ENCODE measurements around the gene RIF1. TPM values are rescaled to one million over a fixed set of nuclear protein-coding genes. Genes with fewer than 3 reads are reported as not detected.

RIF1 gene
- total and polyA plus RNA-seq, 9 of the 15 experiments (the other 6 are each of a cell fraction or from before 2014, with no cell fraction given): 11.0 to 109 (median 44.2) TPM

DNA sequence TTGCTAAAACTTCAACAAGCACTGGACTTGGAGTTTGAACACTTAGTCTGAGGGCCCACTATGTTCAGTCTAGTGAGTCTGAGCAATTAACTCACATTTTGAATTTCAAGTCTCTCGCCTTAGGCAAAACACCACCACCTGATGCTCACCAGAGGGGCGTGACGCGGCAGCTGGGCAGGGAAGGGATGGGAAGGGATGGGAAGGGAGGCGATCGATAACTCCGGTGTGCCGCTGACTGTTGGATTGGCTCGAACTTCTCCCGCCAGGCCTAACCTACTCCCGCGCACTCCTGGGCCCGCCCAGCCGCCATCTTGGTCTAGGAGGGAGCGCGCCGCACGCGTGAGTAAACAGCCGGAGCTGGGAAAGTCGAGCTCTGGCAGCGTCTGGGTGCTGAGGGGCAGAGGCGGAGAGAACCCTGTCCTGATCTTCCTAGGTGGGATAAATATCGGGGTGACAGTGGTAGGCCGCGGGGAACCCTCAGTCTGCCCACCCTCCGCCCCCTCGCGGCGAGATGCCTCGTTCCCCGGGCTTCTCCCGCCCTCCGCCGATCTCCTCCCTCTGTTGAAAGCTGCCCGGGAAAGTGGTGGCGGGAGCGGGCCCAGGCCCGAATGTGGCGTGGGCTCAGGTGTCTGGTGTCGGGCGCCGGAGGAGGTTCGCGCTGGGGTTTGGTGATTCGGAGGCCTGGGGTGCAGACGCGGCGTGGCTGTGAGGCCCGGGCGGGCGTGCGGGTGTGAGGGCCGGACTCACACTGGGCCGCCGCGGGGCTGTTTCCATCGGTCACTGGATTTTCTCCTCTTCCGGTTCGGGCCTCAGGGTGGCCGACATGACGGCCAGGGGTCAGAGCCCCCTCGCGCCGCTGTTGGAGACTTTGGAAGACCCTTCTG is at the start of gene RIF1 (continued):
- TF ChIP-seq, protein P1, sequence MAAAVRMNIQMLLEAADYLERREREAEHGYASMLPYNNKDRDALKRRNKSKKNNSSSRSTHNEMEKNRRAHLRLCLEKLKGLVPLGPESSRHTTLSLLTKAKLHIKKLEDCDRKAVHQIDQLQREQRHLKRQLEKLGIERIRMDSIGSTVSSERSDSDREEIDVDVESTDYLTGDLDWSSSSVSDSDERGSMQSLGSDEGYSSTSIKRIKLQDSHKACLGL (CRISPR knock-in tag; IDR thresholded peaks at IDR 0.05; ENCODE audit: borderline replicate concordance, poor library complexity, severe bottlenecking): peak; percentile 78
- TF ChIP-seq MIER1 (IDR thresholded peaks at IDR 0.05; ENCODE audit: low read depth): no peak
- peak; percentile 48 for TF ChIP-seq ETV5 (CRISPR knock-in tag; IDR thresholded peaks at IDR 0.05; ENCODE audit: low read depth)
- TF ChIP-seq HMG20A (CRISPR knock-in tag; conservative IDR thresholded peaks at IDR 0.05): no peak
- 0 out of 2 replicates have a peak, but pooled peaks have one; percentile 33 for TF ChIP-seq PHB (CRISPR knock-in tag; IDR thresholded peaks at IDR 0.05)
- no peak for TF ChIP-seq PYGO2 (tag; IDR thresholded peaks at IDR 0.05)
- TF ChIP-seq, protein P2, sequence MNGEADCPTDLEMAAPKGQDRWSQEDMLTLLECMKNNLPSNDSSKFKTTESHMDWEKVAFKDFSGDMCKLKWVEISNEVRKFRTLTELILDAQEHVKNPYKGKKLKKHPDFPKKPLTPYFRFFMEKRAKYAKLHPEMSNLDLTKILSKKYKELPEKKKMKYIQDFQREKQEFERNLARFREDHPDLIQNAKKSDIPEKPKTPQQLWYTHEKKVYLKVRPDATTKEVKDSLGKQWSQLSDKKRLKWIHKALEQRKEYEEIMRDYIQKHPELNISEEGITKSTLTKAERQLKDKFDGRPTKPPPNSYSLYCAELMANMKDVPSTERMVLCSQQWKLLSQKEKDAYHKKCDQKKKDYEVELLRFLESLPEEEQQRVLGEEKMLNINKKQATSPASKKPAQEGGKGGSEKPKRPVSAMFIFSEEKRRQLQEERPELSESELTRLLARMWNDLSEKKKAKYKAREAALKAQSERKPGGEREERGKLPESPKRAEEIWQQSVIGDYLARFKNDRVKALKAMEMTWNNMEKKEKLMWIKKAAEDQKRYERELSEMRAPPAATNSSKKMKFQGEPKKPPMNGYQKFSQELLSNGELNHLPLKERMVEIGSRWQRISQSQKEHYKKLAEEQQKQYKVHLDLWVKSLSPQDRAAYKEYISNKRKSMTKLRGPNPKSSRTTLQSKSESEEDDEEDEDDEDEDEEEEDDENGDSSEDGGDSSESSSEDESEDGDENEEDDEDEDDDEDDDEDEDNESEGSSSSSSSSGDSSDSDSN (IDR thresholded peaks at IDR 0.05; ENCODE audit: borderline replicate concordance in 1 of 2, low read depth in 2 of 2, low read length in 2 of 2): peak; percentile 77 to 85; a peak in 2 of 4 replicates
- TF ChIP-seq, protein P3, sequence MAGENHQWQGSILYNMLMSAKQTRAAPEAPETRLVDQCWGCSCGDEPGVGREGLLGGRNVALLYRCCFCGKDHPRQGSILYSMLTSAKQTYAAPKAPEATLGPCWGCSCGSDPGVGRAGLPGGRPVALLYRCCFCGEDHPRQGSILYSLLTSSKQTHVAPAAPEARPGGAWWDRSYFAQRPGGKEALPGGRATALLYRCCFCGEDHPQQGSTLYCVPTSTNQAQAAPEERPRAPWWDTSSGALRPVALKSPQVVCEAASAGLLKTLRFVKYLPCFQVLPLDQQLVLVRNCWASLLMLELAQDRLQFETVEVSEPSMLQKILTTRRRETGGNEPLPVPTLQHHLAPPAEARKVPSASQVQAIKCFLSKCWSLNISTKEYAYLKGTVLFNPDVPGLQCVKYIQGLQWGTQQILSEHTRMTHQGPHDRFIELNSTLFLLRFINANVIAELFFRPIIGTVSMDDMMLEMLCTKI (IDR thresholded peaks at IDR 0.05; ENCODE audit: partially characterized antibody): no peak
- no peak; the same call in 1 of the 2 replicates for TF ChIP-seq ZNF197 (CRISPR knock-in tag; IDR thresholded peaks at IDR 0.05; ENCODE audit: low read depth)
- TF ChIP-seq, protein P4, sequence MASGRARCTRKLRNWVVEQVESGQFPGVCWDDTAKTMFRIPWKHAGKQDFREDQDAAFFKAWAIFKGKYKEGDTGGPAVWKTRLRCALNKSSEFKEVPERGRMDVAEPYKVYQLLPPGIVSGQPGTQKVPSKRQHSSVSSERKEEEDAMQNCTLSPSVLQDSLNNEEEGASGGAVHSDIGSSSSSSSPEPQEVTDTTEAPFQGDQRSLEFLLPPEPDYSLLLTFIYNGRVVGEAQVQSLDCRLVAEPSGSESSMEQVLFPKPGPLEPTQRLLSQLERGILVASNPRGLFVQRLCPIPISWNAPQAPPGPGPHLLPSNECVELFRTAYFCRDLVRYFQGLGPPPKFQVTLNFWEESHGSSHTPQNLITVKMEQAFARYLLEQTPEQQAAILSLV (tag; IDR thresholded peaks at IDR 0.05): no peak
- TF ChIP-seq, protein P5, sequence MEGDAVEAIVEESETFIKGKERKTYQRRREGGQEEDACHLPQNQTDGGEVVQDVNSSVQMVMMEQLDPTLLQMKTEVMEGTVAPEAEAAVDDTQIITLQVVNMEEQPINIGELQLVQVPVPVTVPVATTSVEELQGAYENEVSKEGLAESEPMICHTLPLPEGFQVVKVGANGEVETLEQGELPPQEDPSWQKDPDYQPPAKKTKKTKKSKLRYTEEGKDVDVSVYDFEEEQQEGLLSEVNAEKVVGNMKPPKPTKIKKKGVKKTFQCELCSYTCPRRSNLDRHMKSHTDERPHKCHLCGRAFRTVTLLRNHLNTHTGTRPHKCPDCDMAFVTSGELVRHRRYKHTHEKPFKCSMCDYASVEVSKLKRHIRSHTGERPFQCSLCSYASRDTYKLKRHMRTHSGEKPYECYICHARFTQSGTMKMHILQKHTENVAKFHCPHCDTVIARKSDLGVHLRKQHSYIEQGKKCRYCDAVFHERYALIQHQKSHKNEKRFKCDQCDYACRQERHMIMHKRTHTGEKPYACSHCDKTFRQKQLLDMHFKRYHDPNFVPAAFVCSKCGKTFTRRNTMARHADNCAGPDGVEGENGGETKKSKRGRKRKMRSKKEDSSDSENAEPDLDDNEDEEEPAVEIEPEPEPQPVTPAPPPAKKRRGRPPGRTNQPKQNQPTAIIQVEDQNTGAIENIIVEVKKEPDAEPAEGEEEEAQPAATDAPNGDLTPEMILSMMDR (IDR thresholded peaks at IDR 0.05 in 2 of 3, conservative IDR thresholded peaks at IDR 0.05 in 1 of 3; ENCODE audit: insufficient read depth in 2 of 3, low read depth in 1 of 3, low read length in 3 of 3): peak; percentile 48 to 79 (median 56)
- TF ChIP-seq, protein P6, sequence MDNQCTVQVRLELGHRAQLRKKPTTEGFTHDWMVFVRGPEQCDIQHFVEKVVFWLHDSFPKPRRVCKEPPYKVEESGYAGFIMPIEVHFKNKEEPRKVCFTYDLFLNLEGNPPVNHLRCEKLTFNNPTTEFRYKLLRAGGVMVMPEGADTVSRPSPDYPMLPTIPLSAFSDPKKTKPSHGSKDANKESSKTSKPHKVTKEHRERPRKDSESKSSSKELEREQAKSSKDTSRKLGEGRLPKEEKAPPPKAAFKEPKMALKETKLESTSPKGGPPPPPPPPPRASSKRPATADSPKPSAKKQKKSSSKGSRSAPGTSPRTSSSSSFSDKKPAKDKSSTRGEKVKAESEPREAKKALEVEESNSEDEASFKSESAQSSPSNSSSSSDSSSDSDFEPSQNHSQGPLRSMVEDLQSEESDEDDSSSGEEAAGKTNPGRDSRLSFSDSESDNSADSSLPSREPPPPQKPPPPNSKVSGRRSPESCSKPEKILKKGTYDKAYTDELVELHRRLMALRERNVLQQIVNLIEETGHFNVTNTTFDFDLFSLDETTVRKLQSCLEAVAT (IDR thresholded peaks at IDR 0.05): peak; percentile 15 to 100; a peak in 3 of 4 replicates
- no peak for TF ChIP-seq RBM17 (IDR thresholded peaks at IDR 0.05; ENCODE audit: borderline replicate concordance, low read depth, low read length)
- TF ChIP-seq ZSCAN32 (CRISPR knock-in tag; IDR thresholded peaks at IDR 0.05): no peak
- TF ChIP-seq ZNF57 (CRISPR knock-in tag; IDR thresholded peaks at IDR 0.05): no peak
- TF ChIP-seq RBM22 (IDR thresholded peaks at IDR 0.05; ENCODE audit: low read depth, low read length, poor library complexity, severe bottlenecking): peak; percentile 95
- TF ChIP-seq SMARCA5 (IDR thresholded peaks at IDR 0.05): no peak

Data from K562 (cell line).